HUES6 (cell line): Measurements from ENCODE around the gene RPTOR.

Source experiments
- H3K27ac ChIP-seq: 2 replicates; pipeline ENCODE4 v1.7.0; 2013; ENCODE audit warnings: low read depth, mild to moderate bottlenecking, low read length, inconsistent platforms
- H3K27me3 ChIP-seq: 2 replicates; pipeline ENCODE4 v1.6.1; 2013; ENCODE audit warnings: low read length; ENCODE audit not compliant: control insufficient read depth, insufficient read depth
- H3K36me3 ChIP-seq: 2 replicates; pipeline ENCODE4 v1.6.1; 2013; ENCODE audit warnings: low read length; ENCODE audit not compliant: control insufficient read depth, insufficient read depth
- H3K4me1 ChIP-seq: 2 replicates; pipeline ENCODE4 v1.6.1; 2013; ENCODE audit warnings: low read length; ENCODE audit not compliant: control insufficient read depth, insufficient read depth
- H3K4me3 ChIP-seq: 2 replicates; pipeline ENCODE4 v1.5.1; 2013; ENCODE audit warnings: low read depth, low read length
- H3K9ac ChIP-seq: one replicate; pipeline ENCODE4 v1.6.1; 2013; ENCODE audit warnings: mild to moderate bottlenecking, low read length
- H3K9me3 ChIP-seq: 2 replicates; pipeline ENCODE4 v1.6.1; 2013; ENCODE audit warnings: low read depth, low read length; ENCODE audit not compliant: control insufficient read depth, insufficient read depth

Gene RPTOR

DNA sequence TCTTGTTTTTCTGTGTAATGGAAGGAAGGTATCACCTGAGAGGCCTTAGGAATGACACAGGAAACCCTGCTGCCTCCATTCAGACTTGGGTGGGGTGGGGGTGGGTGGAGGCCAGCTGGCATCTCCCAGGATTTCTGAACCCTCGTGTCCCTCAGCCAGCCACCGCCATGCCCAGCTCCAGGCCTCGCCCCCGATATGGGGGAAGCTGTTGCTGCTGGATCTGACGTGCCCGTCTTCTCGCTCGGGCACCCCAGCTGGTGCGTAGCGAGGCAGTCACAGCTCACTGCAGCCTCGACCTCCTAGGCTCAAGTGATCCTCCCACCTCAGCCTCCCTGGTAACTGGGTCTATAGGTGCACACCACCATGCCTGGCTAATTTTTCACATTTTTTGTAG is 227.0 kb downstream of the RPTOR start:
- H3K9ac ChIP-seq: no peak overlapping the region
- H3K27me3 ChIP-seq: no peaks in the 10 kb centered on the region

GRCh38 chr17:80772906-80773242 is 228.2 kb downstream of the RPTOR start:
- peaks cover 8% of the 10 kb centered on the region for H3K4me1 ChIP-seq
- H3K27ac ChIP-seq: no peak overlapping the region
- peaks cover 2% of the 10 kb centered on the region; the same call in 1 of the 2 replicates for H3K36me3 ChIP-seq
- H3K9ac ChIP-seq: no peak overlapping the region
- H3K27me3 ChIP-seq: no peaks in the 10 kb centered on the region
- no peaks in the 10 kb centered on the region for H3K9me3 ChIP-seq
- no peak overlapping the region for H3K4me3 ChIP-seq

More for the DNA sequence above, 227.0 kb downstream of the RPTOR start:
- Histone ChIP-seq H3K9me3 (no peaks in the 10 kb centered on the region), H3K27ac (no peak overlapping the region), H3K36me3 (peaks cover 2% of the 10 kb centered on the region; the same call in 1 of the 2 replicates), H3K4me3 (no peak overlapping the region), H3K4me1 (no peaks in the 10 kb centered on the region; the same call in 1 of the 2 replicates)

DNA sequence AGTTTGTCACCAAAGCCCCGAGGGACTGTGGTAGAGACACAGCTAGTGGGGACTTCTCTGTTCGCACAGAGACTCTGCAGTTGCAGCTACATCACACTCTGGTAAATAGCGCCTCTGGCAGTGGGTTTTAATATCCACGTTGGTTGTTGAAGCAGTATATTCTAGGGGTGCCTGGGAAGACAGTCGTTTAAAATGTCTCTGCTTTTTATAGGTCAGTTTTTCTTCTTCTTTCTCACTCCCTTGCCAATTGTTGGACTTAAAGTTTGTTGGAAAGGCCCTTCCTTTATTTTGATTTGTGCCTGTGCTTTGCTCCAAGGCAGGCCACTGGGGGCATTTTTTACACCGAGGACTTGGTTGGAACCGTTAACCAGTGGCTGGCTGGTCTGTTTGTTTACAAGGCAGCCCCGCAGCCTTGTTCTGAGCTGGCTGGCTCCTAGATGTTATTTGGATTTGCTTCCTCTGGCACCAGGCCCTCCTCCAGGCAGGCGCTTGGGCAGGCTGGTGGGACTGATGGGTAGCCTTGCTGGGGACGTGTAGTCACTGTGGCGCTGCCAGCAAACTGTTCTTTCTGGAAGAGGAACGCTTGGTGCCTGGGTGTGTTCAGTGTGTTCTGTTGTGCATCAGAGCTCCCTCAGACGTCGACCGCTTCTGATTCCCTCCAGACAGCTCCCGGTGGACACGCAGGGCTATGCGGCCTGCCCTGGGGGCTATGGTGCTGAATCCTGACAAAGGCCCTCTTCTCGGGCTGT is 228.8 kb downstream of the RPTOR start:
- no peak overlapping the region for H3K4me3 ChIP-seq
- H3K27me3 ChIP-seq: no peaks in the 10 kb centered on the region
- H3K27ac ChIP-seq: no peak overlapping the region
- H3K9me3 ChIP-seq: no peaks in the 10 kb centered on the region
- no peak overlapping the region for H3K9ac ChIP-seq
- peaks cover 9% of the 10 kb centered on the region for H3K4me1 ChIP-seq
- peaks cover 1% of the 10 kb centered on the region; the same call in 1 of the 2 replicates for H3K36me3 ChIP-seq

DNA sequence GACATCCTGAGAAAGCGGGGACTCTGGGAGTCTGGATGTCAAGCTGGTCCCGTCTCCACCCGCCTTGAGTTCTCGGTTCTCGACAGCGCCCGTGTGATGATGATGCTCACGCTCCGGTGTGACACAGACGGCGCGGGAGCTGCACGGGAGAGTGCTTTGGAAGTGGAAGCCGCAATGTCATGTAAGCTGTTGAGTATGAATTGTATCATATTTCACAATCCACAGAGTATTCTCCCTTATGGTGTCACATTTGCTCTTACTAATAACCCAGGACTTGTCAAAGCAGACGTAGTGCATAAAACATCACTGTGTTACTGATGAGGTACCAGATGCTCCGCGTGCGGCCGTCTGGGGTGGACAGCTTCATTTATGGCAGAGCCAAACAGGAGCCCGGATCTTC is 229.5 kb downstream of the RPTOR start:
- Histone ChIP-seq H3K9ac (no peak overlapping the region), H3K27ac (no peak overlapping the region), H3K36me3 (no peaks in the 10 kb centered on the region), H3K27me3 (no peaks in the 10 kb centered on the region), H3K9me3 (no peaks in the 10 kb centered on the region), H3K4me3 (no peak overlapping the region), H3K4me1 (peaks cover 9% of the 10 kb centered on the region)

- no peaks in the 10 kb centered on the region for H3K27me3 ChIP-seq
- no peak overlapping the region for H3K27ac ChIP-seq
- H3K9ac ChIP-seq: no peak overlapping the region
- H3K4me3 ChIP-seq: no peak overlapping the region
- H3K9me3 ChIP-seq: no peaks in the 10 kb centered on the region
- no peaks in the 10 kb centered on the region for H3K36me3 ChIP-seq
- peaks cover 9% of the 10 kb centered on the region for H3K4me1 ChIP-seq
Measured at GRCh38 chr17:80774643-80775281, 230.1 kb downstream of the RPTOR start.

DNA sequence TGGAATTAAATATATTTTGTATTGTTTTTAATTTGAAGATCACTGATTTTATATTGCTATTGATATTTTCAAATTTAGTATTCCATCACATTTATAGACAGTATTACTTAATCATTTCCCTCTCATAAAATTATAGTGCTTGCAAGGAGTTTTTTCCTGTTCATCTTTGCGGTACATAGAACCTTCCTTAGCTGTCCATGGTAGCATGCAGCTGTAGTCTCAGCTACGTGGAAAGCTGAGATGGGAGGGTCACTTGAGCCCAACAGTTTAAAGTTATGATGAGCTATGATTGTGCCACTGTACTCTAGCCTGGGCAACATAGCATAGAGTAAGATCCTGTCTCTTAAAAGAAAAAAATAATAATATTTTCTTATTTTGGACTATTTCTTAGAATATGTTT is 231.2 kb downstream of the RPTOR start:
- H3K27me3 ChIP-seq: no peaks in the 10 kb centered on the region
- no peaks in the 10 kb centered on the region for H3K36me3 ChIP-seq
- H3K4me3 ChIP-seq: no peak overlapping the region
- H3K9ac ChIP-seq: no peak overlapping the region
- no peaks in the 10 kb centered on the region for H3K9me3 ChIP-seq
- peaks cover 18% of the 10 kb centered on the region for H3K4me1 ChIP-seq
- no peak overlapping the region for H3K27ac ChIP-seq

DNA sequence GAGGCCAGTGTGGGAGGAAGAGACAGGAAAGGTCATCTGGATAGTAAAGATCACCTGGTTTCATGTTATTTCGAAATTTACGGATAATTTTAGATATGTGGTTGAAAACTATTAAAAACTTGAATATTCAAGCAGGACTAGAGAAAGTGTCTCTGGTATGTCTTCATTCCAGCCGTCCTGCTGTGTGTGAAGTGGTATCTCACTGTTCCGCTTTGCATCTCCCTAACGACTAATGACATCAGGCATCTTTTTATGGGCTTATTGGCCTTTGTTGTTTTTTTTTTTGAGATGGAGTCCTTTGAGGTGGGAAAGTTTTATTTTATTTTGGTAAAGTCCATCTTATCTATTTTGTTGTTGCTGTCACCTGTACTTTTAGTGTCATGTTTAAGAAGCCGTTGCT is 232.6 kb downstream of the RPTOR start:
- H3K27ac ChIP-seq: no peak overlapping the region
- H3K4me1 ChIP-seq: peaks cover 27% of the 10 kb centered on the region

GRCh38 chr17:80778716-80779115 is 234.1 kb downstream of the RPTOR start:
- no peaks in the 10 kb centered on the region for H3K27me3 ChIP-seq
- H3K27ac ChIP-seq: no peak overlapping the region
- no peak overlapping the region for H3K9ac ChIP-seq
- H3K36me3 ChIP-seq: no peaks in the 10 kb centered on the region
- H3K4me1 ChIP-seq: peaks cover 37% of the 10 kb centered on the region
- no peaks in the 10 kb centered on the region for H3K9me3 ChIP-seq
- H3K4me3 ChIP-seq: no peak overlapping the region

More for the DNA sequence above, 232.6 kb downstream of the RPTOR start:
- Histone ChIP-seq H3K36me3 (no peaks in the 10 kb centered on the region), H3K9me3 (no peaks in the 10 kb centered on the region), H3K4me3 (no peak overlapping the region), H3K27me3 (no peaks in the 10 kb centered on the region), H3K9ac (no peak overlapping the region)

DNA sequence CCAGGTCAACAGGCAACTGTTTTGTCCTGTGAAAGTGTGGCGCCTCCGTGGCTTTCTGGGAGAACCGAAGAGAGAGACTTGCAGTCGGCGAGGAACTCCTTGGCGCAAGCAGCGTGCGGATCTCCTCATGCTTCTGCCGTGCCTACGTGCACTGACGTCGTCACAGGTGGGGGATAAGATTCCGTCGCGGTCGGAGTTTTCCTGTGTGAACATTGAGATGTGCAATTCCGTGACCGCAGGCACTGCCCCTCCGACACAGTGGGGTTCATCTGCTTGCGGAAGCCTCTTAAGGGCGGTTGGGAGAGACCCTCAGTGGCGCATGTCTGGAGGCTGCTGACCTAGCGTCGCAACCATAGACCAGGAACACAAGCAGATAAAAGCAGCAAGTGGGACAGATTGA is 234.7 kb downstream of the RPTOR start:
- Histone ChIP-seq H3K27me3 (no peaks in the 10 kb centered on the region), H3K36me3 (no peaks in the 10 kb centered on the region), H3K4me3 (no peak overlapping the region), H3K9me3 (no peaks in the 10 kb centered on the region), H3K4me1 (peaks cover 37% of the 10 kb centered on the region), H3K27ac (no peak overlapping the region), H3K9ac (no peak overlapping the region)

DNA sequence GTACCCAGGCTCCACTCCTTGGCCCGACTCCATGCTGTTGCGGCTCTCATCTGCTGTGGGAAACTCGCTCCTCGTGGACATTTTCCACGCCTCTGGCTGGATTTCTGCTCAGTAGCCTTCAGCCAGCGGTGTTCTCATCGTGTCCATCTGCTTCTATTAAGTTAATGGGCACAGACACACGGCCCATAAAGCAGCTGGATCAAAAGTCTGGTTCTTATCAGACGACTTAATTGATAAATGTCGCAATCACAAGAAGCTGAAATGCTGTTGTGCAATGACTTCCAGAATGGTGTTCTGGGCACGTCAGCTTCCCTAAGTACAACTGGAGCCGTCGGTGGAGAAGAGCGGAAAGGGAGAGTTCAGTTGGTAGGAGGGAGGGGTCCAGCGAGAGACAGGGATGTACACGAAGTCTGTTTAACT is 235.3 kb downstream of the RPTOR start:
- no peaks in the 10 kb centered on the region for H3K27me3 ChIP-seq
- H3K4me3 ChIP-seq: no peak overlapping the region
- no peaks in the 10 kb centered on the region for H3K9me3 ChIP-seq
- H3K36me3 ChIP-seq: no peaks in the 10 kb centered on the region
- H3K4me1 ChIP-seq: peaks cover 37% of the 10 kb centered on the region
- H3K9ac ChIP-seq: no peak overlapping the region
- no peak overlapping the region for H3K27ac ChIP-seq

- H3K27me3 ChIP-seq: no peaks in the 10 kb centered on the region
Measured at GRCh38 chr17:80780381-80781198, 236.0 kb downstream of the RPTOR start.

More at GRCh38 chr17:80780381-80781198, 236.0 kb downstream of the RPTOR start:
- no peak overlapping the region for H3K4me3 ChIP-seq
- no peak overlapping the region for H3K27ac ChIP-seq
- no peaks in the 10 kb centered on the region for H3K36me3 ChIP-seq
- no peak overlapping the region for H3K9ac ChIP-seq
- H3K9me3 ChIP-seq: no peaks in the 10 kb centered on the region
- H3K4me1 ChIP-seq: peaks cover 37% of the 10 kb centered on the region
